CD4-positive, alpha-beta memory T cell (primary cell): ENCODE measurements around the gene TFF2. TPM values are rescaled to one million over a fixed set of nuclear protein-coding genes. Genes with fewer than 3 reads are reported as not detected.

Experiments
- CTCF ChIA-PET: fragments of 350-600 bp; sonication (Branson Sonifier 250); formaldehyde crosslinking; loops from one replicate; lab custom pipeline; 2021; ENCODE audit warnings: inconsistent platforms; ENCODE audit not compliant: partially characterized antibody; lab: Charles Lee
- POLR2A ChIA-PET: fragments of 350-600 bp; sonication (Branson Sonifier 250); formaldehyde crosslinking; loops from one replicate; lab custom pipeline; 2021; ENCODE audit not compliant: partially characterized antibody; lab: Charles Lee
- DNase-seq, 5 donors: peaks; one replicate each; pipeline versions ENCODE4 v3.0.0 to v3.0.0-alpha.2; 2020 to 2022; ENCODE audit warnings: mixed read lengths in 1 of 5
- H3K27ac ChIP-seq: one replicate; pipeline ENCODE4 v1.7.0; 2013; ENCODE audit warnings: low read depth, low read length
- H3K27me3 ChIP-seq: 2 replicates; pipeline ENCODE4 v1.7.0; 2013; ENCODE audit warnings: mild to moderate bottlenecking, low read length, moderate library complexity; ENCODE audit not compliant: insufficient read depth
- H3K36me3 ChIP-seq: 2 replicates; pipeline ENCODE4 v1.7.0; 2013; ENCODE audit warnings: mild to moderate bottlenecking, low read length, moderate library complexity; ENCODE audit not compliant: insufficient read depth
- H3K4me1 ChIP-seq: 2 replicates; pipeline ENCODE4 v1.7.0; 2013; ENCODE audit warnings: mild to moderate bottlenecking, low read length, moderate library complexity; ENCODE audit not compliant: insufficient read depth
- H3K4me3 ChIP-seq, 2 donors: one replicate each; pipeline ENCODE4 v1.7.0; 2013; ENCODE audit warnings: low read length in 2 of 2, mild to moderate bottlenecking in 1 of 2
- H3K9me3 ChIP-seq, 2 donors: one replicate each; pipeline ENCODE4 v1.7.0; 2013; ENCODE audit warnings: low read length in 2 of 2, control low read depth in 1 of 2; ENCODE audit not compliant: control insufficient read depth in 1 of 2
- H3K27ac Mint-ChIP-seq, 7 donors: one replicate each; pipeline ENCODE4 v1.8.0; 2020 to 2021; ENCODE audit warnings: mixed read lengths in 7 of 7, mild to moderate bottlenecking in 6 of 7, inconsistent platforms in 3 of 7, moderate library complexity in 3 of 7
- H3K27me3 Mint-ChIP-seq, 2 donors: one replicate each; pipeline ENCODE4 v1.8.0; 2020 to 2021; ENCODE audit warnings: mixed read lengths in 2 of 2
- H3K36me3 Mint-ChIP-seq, 2 donors: one replicate each; pipeline ENCODE4 v1.8.0; 2020 to 2021; ENCODE audit warnings: mixed read lengths in 2 of 2, inconsistent platforms in 1 of 2, mild to moderate bottlenecking in 1 of 2
- H3K4me1 Mint-ChIP-seq, 4 donors: one replicate each; pipeline ENCODE4 v1.8.0; 2020 to 2021; ENCODE audit warnings: mixed read lengths in 4 of 4, mild to moderate bottlenecking in 1 of 4
- H3K4me3 Mint-ChIP-seq, 8 donors: one replicate each; pipeline ENCODE4 v1.8.0; 2020 to 2021; ENCODE audit warnings: mixed read lengths in 8 of 8, mild to moderate bottlenecking in 7 of 8, moderate library complexity in 6 of 8, inconsistent platforms in 3 of 8
- H3K9me3 Mint-ChIP-seq, 8 donors: one replicate each; pipeline ENCODE4 v1.8.0; 2020 to 2021; ENCODE audit warnings: mixed read lengths in 8 of 8, mild to moderate bottlenecking in 5 of 8, inconsistent platforms in 3 of 8, moderate library complexity in 1 of 8
- intact Hi-C: fragments of 100-400 bp; cut with micrococcal nuclease; formaldehyde crosslinking; loops from one replicate; pipeline ENCODE4 v1.15.1; 2023
- polyA plus RNA-seq, 2 donors: library from polyadenylated mRNA; unstranded; fragments of 300-500 nt; fragmentation: Illumina TruSeq; gene quantifications; one replicate each; pipeline ENCODE4 v1.2.3, GENCODE V29; 2021
- total RNA-seq, 2 experiments: library from RNA; stranded (reverse); gene quantifications; one replicate each; pipeline ENCODE4 v1.2.3, GENCODE V29; 2021

TFF2 gene
- total and polyA plus RNA-seq, 4 experiments from 2014 or later, result not detected

DNA sequence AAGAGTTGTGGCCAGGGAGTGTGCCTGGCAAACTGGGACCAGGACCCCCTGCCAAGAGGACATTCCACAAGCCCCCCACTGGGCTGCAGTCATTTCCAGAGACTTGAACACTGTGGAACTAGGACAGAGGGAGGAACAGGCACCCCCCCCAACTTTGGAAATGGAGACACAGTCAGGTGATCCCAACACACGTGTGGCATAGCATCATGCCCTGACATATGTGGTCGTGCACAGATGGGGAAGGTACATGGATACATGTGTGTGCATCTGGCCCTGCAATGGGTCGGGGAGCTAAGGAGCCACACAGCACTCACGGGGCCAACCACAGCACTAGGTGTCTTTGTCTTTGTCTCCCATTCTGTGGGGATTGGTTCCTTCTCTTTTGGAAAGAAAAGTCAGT lies 28.9 kb downstream of the TFF2 start:
- peaks cover 0 to 11% (median 4%) of the 10 kb centered on the region in 4 donors for H3K4me1 Mint-ChIP-seq
- H3K36me3 ChIP-seq, result no peaks in the 10 kb centered on the region
- peaks cover 5% of the 10 kb centered on the region for H3K4me1 ChIP-seq
- H3K4me3 Mint-ChIP-seq, result no peak overlapping the region
- no peak for DNase-seq
- H3K27ac ChIP-seq, result no peak overlapping the region
- ChIA-PET CTCF (no interaction called here), POLR2A (no interaction called here)
- peaks cover 5 to 10% of the 10 kb centered on the region in 2 donors for H3K27me3 Mint-ChIP-seq
- H3K27me3 ChIP-seq, result peaks cover 5% of the 10 kb centered on the region
- no peak overlapping the region for H3K4me3 ChIP-seq
- intact Hi-C loops, result no loop called here
- H3K27ac Mint-ChIP-seq, result no peak overlapping the region
- no peaks in the 10 kb centered on the region for H3K36me3 Mint-ChIP-seq
- H3K9me3 Mint-ChIP-seq, result no peaks in the 10 kb centered on the region
- H3K9me3 ChIP-seq, result no peaks in the 10 kb centered on the region

GRCh38 chr21:42321231-42321630 lies 29.6 kb downstream of the TFF2 start:
- no peaks in the 10 kb centered on the region for H3K9me3 Mint-ChIP-seq
- ChIA-PET CTCF (no interaction called here), POLR2A (no interaction called here)
- H3K4me3 Mint-ChIP-seq, result no peak overlapping the region
- no peak for DNase-seq
- intact Hi-C loops, result no loop called here
- Histone ChIP-seq H3K36me3 (no peaks in the 10 kb centered on the region), H3K4me3 (no peak overlapping the region), H3K27ac (no peak overlapping the region), H3K27me3 (peaks cover 5% of the 10 kb centered on the region), H3K9me3 (no peaks in the 10 kb centered on the region), H3K4me1 (peaks cover 5% of the 10 kb centered on the region)
- H3K27ac Mint-ChIP-seq, result no peak overlapping the region
- H3K36me3 Mint-ChIP-seq, result no peaks in the 10 kb centered on the region
- H3K4me1 Mint-ChIP-seq, result peaks cover 0 to 11% (median 4%) of the 10 kb centered on the region in 4 donors
- H3K27me3 Mint-ChIP-seq, result peaks cover 5 to 10% of the 10 kb centered on the region in 2 donors

GRCh38 chr21:42320791-42321190 lies 30.0 kb downstream of the TFF2 start:
- CTCF ChIA-PET, result no interaction called here
- Histone ChIP-seq H3K27me3 (peaks cover 5% of the 10 kb centered on the region), H3K36me3 (no peaks in the 10 kb centered on the region), H3K4me3 (no peak overlapping the region), H3K4me1 (peaks cover 5% of the 10 kb centered on the region), H3K9me3 (no peaks in the 10 kb centered on the region), H3K27ac (no peak overlapping the region)
- Mint-ChIP-seq H3K4me1 (peaks cover 0 to 11% (median 4%) of the 10 kb centered on the region in 4 donors), H3K9me3 (no peaks in the 10 kb centered on the region), H3K27me3 (peaks cover 5 to 10% of the 10 kb centered on the region in 2 donors), H3K4me3 (peak overlapping the region in 1 of 8 donors; percentile 66), H3K36me3 (no peaks in the 10 kb centered on the region), H3K27ac (peak overlapping the region in 1 of 7 donors; percentile 30)
- intact Hi-C loops, result no loop called here
- no peak for DNase-seq
- POLR2A ChIA-PET, result interaction anchor here (0.5 kb wide), 1 partner anchor 100 kb away, joined by 3 read pairs; no protein-coding TSS in a partner anchor

- no peak overlapping the region for H3K4me3 Mint-ChIP-seq
- H3K9me3 Mint-ChIP-seq, result no peaks in the 10 kb centered on the region
- Histone ChIP-seq H3K4me1 (peaks cover 5% of the 10 kb centered on the region), H3K9me3 (no peaks in the 10 kb centered on the region), H3K36me3 (no peaks in the 10 kb centered on the region), H3K27me3 (peaks cover 2% of the 10 kb centered on the region), H3K4me3 (no peak overlapping the region), H3K27ac (no peak overlapping the region)
- peaks cover 0 to 11% (median 4%) of the 10 kb centered on the region in 4 donors for H3K4me1 Mint-ChIP-seq
- H3K36me3 Mint-ChIP-seq, result no peaks in the 10 kb centered on the region
- DNase-seq, result no peak
- POLR2A ChIA-PET, result no interaction called here
- CTCF ChIA-PET, result interaction anchor here (0.8 kb wide), 1 partner anchor 35 kb away, joined by 3 read pairs; no protein-coding TSS in a partner anchor
- H3K27me3 Mint-ChIP-seq, result peaks cover 5 to 10% of the 10 kb centered on the region in 2 donors
- intact Hi-C loops, result no loop called here
- no peak overlapping the region for H3K27ac Mint-ChIP-seq
Measured at GRCh38 chr21:42319851-42320572, 30.8 kb downstream of the TFF2 start.

GRCh38 chr21:42319376-42319775 lies 31.4 kb downstream of the TFF2 start:
- Histone ChIP-seq H3K27me3 (no peaks in the 10 kb centered on the region), H3K4me1 (peaks cover 5% of the 10 kb centered on the region), H3K36me3 (no peaks in the 10 kb centered on the region), H3K9me3 (no peaks in the 10 kb centered on the region), H3K27ac (no peak overlapping the region), H3K4me3 (no peak overlapping the region)
- H3K27ac Mint-ChIP-seq, result peak overlapping the region in 1 of 7 donors; percentile 19
- CTCF ChIA-PET, result interaction anchor here (0.8 kb wide), 1 partner anchor 34 kb away, joined by 3 read pairs; no protein-coding TSS in a partner anchor
- H3K4me1 Mint-ChIP-seq, result peaks cover 0 to 11% (median 4%) of the 10 kb centered on the region in 4 donors
- intact Hi-C loops, result no loop called here
- no peaks in the 10 kb centered on the region for H3K9me3 Mint-ChIP-seq
- H3K27me3 Mint-ChIP-seq, result peaks cover 5 to 10% of the 10 kb centered on the region in 2 donors
- H3K4me3 Mint-ChIP-seq, result no peak overlapping the region
- POLR2A ChIA-PET, result no interaction called here
- no peak for DNase-seq
- no peaks in the 10 kb centered on the region for H3K36me3 Mint-ChIP-seq

- no peaks in the 10 kb centered on the region for H3K36me3 Mint-ChIP-seq
- H3K4me3 Mint-ChIP-seq, result no peak overlapping the region
- ChIA-PET POLR2A (interaction anchor here (0.9 kb wide), 1 partner anchor 129 kb away, joined by 3 read pairs; no protein-coding TSS in a partner anchor), CTCF (interaction anchor here (0.7 kb wide), 1 partner anchor 19 kb away, joined by 3 read pairs; no protein-coding TSS in a partner anchor)
- intact Hi-C loops, result no loop called here
- H3K4me1 ChIP-seq, result peaks cover 5% of the 10 kb centered on the region
- no peaks in the 10 kb centered on the region for H3K9me3 ChIP-seq
- H3K9me3 Mint-ChIP-seq, result no peaks in the 10 kb centered on the region
- H3K27me3 Mint-ChIP-seq, result peaks cover 0 to 7% of the 10 kb centered on the region in 2 donors
- no peaks in the 10 kb centered on the region for H3K36me3 ChIP-seq
- peak overlapping the region in 1 of 7 donors; percentile 55 for H3K27ac Mint-ChIP-seq
- no peak for DNase-seq
- H3K27me3 ChIP-seq, result no peaks in the 10 kb centered on the region
- H3K4me3 ChIP-seq, result no peak overlapping the region
- H3K4me1 Mint-ChIP-seq, result peaks cover 0 to 11% (median 4%) of the 10 kb centered on the region in 4 donors
- H3K27ac ChIP-seq, result no peak overlapping the region
Measured at GRCh38 chr21:42317826-42318746, 32.7 kb downstream of the TFF2 start.

DNA sequence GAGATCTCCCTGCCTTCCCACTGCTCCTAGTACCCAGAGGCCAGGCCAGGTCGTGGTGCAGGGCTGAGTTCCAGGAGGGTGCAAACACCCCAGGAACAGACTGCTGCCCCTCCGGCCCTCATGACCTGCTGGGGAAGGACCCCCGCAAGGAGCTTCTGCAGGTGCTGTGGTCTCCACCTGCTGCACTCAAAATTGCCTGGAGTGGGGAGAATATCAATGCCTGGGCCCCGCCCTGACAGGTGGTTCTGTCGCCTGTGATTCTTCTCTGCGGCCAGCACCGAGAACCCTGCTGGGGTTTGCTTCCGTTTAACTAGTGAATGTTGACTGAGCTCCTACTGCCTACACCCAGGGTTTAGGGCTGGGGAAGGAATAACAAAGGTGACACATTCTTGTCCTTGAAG lies 33.5 kb downstream of the TFF2 start:
- ChIA-PET POLR2A (no interaction called here), CTCF (no interaction called here)
- peaks cover 0 to 11% (median 4%) of the 10 kb centered on the region in 4 donors for H3K4me1 Mint-ChIP-seq
- no peak overlapping the region for H3K27ac Mint-ChIP-seq
- Histone ChIP-seq H3K36me3 (no peaks in the 10 kb centered on the region), H3K4me1 (peaks cover 5% of the 10 kb centered on the region), H3K27ac (no peak overlapping the region), H3K27me3 (no peaks in the 10 kb centered on the region), H3K4me3 (no peak overlapping the region), H3K9me3 (no peaks in the 10 kb centered on the region)
- no peaks in the 10 kb centered on the region for H3K9me3 Mint-ChIP-seq
- no peaks in the 10 kb centered on the region for H3K36me3 Mint-ChIP-seq
- H3K27me3 Mint-ChIP-seq, result peaks cover 0 to 4% of the 10 kb centered on the region in 2 donors
- no peak overlapping the region for H3K4me3 Mint-ChIP-seq
- intact Hi-C loops, result no loop called here
- DNase-seq, result no peak
